Measurements from ENCODE around the gene TMEM131L. TPM values are rescaled to one million over a fixed set of nuclear protein-coding genes. Genes with fewer than 3 reads are reported as not detected.
"Not testable (repeated sequence)": the region's sequence is repeated elsewhere in the genome, so short reads cannot be mapped to it uniquely, and the experiment has no call there.

TMEM131L gene
- total RNA-seq, 1 donor from 2014 or later = 48.2 TPM

DNA sequence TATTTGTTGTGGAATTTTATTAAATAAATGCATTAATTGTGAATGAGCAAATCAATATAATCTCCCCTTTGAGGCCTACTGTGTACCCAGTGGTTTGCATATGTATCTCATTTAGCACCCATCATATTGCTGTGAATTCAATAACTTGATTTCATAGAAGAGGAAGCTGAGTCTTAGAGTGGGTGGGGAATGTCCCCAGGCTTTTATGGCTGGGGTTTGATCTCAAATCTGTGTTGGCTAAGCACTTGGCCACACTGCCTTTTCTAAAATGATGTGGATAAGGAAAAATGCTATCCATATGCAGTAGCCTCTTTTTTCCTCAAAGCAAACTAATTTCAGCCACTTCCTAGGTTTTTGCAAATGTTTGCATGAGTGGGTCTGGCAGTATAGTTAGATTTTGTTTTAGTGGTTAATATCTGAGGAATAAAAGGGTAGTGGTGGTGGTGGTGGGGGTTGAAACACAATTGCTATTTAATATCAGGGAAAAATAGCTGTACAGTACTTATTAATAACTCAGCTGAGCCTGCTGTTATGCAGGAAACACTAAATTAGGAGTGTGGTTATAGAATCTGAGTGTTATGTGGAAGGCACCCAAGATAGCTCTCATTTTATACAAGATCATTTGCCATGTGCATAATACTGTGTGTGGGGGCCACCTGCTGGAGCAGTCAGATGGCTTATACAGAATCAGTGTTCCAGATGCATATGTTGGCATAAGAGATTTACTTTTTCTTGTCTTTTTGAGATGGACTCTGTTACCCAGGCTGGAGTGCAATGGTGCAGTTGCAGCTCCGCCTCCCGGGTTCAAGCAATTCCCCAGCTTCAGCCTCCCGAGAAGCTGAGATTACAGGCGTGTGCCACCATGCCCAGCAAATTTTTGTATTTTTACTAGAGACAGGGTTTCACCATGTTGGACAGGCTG is 108.0 kb downstream of the TMEM131L start:
- peak; percentile 80 for DNase-seq (ENCODE audit: low spot score)

DNA sequence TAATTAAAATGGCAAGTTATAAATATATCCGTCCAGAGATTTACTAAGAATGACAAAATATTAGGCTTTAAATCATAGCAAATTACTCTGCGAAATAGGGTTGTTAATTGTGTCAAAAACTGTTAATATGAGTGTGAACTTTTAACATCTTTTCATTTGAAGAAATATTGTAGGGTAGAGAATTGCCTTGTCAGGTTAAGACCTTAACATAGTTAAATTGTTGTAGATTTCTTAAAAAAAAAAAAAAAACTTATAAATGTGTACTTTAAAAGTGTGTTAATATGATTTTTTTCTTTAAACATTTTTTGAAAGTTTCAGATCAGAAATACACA is 110.2 kb downstream of the TMEM131L start:
- DNase-seq (ENCODE audit: low spot score) = no peak

DNA sequence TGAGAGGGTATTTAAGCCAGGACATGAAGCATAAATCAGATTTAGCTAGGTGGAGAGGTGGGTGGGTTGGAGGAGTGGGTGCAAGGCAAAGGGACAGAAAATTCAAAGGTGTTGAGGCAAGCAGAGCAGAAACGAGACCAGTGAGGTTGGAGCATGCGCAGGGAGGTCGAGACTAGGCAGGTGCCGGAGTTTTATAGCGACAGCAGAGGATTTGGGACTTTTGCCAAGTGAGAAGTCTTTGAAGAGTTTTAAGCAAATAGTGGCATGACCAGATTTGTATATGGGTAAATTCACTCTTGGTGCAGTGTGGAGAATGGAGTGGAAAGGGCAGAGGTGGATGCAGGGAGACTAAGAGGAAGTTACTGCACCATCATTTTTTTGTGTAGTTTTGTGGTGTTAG is 110.9 kb downstream of the TMEM131L start:
- DNase-seq (ENCODE audit: low spot score) = no peak

DNA sequence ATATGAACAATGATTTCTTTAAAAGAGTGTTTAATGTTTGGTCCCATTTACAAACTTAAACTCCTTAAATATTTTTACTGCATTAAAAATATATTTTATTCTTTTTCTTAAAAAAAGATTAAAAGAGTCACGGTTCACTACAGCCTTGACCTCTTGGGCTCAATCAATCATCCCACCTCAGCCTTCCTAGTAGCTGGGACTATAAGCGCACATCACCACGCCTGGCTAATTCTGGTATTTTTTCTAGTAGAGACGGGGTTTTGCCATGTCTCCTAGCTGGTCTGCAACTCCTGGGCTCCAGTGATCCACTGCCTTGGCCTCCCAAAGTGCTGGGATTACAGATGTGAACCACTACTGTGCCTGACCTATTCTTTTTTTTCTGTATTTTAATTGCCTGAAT is 113.2 kb downstream of the TMEM131L start:
- no peak for DNase-seq (ENCODE audit: low spot score)

DNA sequence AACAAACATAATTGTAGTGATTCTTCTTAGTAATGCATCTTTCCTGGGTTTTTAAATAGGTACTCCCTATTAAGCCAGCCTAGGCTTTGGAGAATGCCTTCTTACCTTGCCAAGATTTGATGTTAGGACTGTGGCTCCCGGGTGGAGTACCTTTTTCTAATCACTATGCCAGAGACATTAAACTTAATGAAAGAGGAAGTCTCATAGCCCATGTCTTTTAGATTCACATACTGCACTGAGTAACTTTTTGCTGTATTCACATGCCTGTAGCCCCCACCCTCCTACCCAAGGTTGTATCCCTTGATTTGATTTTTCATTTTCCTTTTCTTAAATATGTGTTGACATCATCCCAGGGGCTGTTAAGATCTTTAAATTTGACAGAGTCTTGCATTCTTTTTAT is 113.7 kb downstream of the TMEM131L start:
- no peak for DNase-seq (ENCODE audit: low spot score)

DNA sequence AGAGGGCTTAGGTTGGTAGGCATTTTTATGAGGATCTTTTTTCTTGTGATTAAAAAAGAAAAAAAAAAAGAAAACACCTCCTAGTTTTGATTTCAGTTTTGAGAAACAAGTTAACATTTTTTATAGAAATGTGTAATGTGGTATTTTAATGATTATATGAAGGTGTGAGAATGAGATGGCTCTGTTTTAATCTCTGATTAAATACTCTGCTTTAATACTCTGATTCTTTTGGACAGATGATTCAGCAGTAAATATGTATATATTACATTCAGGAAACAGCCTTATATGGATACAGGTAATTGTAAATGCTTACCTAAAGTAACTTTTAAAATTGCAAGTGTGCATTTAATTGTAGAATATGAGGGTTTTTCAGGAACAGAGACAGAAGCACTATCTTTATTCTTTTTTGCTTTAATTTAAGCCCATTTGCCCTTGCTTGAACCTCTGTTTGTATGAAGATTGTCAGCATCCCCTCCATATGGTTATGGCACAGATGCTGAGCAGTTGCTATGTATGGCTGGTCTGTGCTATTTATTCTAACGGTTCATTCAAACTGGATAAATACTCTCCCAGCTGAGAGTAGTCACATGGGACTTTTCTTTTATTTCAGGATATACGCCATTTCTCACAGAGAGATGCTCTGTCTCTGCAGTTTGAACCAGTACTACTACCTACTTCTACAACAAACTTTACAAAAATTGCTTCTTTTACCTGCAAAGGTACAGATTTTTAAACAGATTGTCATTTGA is 117.0 kb downstream of the TMEM131L start:
- DNase-seq (ENCODE audit: low spot score) = no peak

DNA sequence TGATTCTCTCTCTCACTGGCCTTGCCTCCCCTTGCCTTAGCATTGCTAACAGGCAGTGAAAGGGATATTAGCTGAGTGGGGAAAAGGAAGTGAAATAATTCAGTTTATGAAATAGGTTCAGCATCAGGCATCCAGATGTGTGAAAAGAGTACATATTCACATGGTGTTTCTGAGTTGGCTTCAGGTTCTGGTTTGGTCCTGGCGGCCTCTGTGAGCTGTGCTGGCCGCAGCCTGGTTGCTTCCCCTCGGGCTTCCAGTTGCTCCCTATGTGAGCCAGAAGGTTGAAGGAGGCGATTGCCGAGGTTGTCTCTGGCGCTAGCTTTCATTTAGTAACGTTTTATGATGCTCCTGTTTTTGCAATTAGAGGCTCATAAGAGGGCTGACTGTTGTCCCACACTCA is 118.9 kb downstream of the TMEM131L start:
- no peak for DNase-seq (ENCODE audit: low spot score)

DNA sequence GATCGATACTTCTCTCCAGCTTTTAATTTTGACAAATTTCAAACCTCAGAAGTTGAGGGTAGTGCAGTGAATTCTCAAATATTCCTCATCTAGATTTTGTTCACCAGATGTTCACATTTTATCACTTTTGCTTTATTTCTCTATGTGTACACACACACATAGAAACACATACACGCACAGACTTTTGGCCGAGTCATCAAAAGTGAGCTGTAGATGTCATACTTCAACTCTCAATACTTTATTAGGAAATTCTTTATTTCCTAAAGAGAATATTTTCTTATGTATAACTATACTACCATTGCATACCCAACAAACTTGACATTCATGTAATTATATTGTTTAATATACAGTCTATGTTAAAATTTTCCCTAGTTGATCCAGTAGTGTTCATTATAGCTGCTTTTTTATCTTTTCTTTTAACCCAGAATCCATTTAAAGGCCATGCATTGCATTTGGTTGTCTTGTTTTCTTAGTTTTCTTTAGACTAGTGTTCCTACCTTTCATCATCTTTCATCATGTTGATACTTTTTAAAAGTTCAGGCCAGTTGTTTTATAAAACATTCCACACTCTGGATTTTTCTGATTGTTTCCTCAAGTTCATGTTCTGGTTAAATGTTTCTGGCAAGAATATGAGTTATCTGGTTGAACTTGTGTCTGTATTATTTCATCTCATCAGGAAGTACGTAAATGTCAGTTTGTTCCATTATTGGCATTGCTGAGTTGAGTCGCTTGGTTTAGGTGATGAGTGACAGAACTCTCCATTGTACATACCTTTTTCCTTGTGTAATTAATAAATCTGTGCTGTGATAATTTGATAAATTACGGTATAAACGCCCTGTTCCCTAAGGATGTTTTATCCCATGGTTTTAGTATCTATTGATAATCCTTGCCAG is 123.8 kb downstream of the TMEM131L start:
- no peak for DNase-seq (ENCODE audit: low spot score)

DNA sequence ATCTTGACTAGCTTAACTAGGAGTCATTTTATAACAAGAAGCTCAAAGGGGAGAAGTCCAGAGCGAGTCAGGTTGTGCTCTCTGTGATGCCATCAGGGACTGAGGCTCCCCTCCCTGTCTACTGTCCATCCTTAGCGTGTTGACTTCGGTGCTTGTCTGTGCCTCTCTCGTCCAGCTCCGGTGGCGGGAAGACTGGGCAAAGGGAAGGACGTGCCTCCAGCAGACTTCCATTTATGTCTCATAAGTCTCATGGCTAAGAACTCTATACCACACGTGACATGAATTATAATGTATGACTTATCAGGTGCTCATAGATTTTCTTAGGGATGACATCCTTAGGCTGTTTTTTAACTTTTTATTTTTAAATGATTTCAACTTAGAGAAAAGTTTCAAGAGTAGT is 125.3 kb downstream of the TMEM131L start:
- no peak for DNase-seq (ENCODE audit: low spot score)

DNA sequence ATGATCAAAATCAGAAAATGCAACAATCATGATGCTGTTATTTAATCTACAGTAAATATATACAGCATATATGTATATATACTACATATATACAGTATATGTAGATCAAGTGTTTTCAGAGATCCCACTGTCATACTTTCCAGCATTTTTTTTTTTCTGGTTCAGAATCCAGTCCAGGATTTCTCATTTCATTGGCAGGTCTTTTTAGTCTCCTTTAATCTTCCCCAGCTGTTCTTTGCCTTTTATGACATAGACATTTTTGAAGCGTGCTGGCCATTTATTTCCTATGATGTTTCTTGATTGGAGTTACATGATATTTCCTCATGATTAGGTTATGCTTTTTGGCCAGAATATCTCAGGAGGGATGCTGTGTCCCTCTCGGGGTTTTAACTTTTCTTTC is 125.9 kb downstream of the TMEM131L start:
- no peak for DNase-seq (ENCODE audit: low spot score)

DNA sequence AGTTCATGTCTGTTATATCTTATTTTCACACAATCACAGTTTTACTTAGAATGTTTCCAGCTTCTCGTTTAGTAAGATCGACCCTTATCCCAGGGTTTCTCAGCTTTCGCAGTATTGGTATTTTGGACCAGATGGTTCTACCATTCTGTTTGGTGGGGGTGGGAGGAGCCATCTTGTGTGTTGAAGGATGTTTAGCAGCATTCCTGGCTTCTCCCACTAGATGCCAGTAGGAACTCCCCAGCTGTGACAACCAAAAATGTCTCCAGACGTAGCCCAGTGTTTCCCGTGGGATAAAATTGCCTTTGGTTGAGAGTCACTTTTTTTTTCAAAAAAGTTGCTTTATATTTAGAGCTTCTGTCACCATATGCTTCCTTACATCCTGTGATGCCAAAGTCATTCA is 127.0 kb downstream of the TMEM131L start:
- DNase-seq (ENCODE audit: low spot score) = no peak

DNA sequence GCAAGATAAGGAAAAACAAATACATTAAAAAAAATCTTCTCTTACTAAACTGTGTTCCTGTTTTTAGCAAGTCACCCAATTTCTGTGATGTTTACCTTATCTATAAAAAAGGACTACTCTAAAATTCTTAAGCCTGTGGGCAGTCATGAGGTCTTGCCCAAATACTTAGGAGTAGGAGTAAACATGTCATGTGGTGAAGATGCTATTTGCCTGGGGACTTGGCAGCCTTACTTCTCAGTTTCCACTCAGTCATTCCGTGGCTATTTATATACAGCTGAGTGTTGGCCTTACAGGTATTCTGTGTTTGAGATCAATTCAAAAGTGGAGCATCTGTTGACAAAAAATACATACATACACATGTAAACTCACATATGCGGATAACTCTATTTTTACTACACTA is 128.1 kb downstream of the TMEM131L start:
- peak; percentile 6 for DNase-seq (ENCODE audit: low spot score)

DNA sequence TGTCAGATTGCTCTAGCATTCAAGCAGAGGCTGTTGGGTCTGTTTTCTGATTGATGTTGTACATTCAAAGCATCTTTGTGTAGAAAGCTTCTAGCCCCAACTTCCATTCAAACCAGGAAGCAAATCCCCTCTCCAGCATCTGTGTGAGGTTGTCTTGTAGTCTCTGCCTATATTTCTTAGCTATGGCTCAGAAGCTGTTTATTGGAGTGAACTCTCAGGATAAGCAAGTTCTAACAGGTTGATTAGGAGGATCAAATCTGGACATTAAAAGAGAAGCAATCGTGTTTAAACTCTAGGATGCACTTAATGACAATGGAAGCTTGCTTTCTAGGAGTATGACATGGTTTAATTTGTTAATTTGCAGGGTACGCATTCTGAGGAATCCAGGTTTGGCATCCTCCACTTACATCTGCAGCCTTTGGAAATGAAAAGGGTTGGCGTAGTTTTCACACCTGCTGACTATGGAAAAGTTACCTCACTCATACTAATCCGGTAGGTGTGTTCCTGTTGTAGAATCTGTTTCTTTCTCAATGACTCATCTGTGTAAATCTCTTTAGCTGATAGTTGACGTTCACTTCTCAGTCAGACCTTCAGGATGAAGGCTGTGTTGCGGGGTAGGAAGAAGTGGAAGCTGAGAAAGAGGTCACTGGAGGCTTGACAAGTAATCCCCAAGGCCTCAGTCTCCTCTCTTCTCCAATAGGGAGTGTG is 129.9 kb downstream of the TMEM131L start:
- DNase-seq (ENCODE audit: low spot score) = no peak

DNA sequence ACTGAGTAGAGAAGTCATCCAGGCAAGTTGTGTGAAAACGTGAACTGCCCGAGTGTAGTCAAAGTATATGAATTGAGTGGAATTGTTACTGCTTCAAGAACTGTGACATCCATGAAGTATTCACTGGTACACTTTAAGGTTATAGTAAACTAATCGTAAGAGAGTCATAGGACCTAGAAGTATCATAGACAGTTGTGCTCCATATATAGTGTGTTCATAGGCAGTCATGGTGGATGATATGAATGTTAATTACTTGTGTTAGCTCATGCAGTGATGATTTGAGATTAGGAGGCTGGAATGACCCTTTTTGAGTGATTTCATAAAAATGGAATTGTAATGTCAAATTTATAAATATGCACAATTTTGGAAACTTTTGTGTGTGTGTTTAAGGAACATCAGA is 136.6 kb downstream of the TMEM131L start:
- no peak for DNase-seq (ENCODE audit: low spot score)

DNA sequence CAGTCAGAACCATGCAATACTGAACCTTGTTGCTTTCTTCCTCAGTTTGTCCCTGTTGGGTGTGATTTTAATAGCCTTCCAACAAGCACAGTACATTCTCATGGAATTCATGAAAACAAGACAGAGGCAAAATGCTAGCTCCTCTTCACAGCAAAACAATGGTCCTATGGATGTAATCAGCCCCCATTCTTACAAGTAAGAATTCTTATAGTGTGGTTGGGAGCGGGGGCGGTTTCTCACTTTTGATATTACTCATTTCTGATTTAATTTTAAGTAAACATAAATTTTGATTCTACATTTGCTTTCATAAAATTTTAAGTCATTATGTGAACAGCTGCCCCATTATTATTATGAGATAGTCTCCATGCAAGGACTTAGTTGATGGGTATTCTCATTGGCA is 137.1 kb downstream of the TMEM131L start:
- no peak for DNase-seq (ENCODE audit: low spot score)

DNA sequence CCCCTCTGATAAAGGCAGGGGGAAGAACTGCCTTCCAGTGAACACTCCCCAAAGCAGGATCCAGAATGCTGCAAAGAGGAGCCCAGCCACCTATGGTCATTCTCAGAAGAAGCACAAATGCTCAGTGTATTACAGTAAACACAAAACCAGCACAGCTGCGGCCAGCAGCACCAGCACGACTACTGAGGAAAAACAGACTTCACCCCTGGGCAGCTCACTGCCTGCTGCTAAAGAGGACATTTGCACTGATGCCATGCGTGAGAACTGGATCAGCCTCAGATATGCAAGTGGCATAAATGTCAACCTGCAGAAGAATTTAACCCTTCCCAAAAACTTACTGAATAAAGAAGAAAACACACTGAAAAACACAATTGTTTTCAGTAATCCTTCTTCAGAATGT is 137.7 kb downstream of the TMEM131L start:
- no peak for DNase-seq (ENCODE audit: low spot score)

DNA sequence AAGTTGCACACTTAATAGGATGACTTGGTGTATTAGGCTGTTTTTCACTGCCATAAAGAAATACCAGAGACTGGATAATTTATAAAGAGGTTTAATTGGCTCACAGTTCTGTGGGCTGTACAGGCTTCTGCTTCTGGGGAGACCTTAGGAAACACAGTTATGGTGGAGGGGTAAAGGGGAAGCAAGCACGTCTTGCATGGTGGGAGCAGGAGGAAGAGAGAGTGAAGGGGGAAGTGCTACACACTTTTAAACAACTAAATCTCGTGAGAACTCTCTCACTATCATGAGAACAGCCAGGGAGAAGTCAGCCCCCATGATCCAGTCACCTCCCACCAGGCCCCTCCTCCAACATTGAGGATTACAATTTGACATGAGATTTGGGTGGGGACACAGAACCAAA is 142.9 kb downstream of the TMEM131L start:
- DNase-seq (ENCODE audit: low spot score) = not testable (repeated sequence)

DNA sequence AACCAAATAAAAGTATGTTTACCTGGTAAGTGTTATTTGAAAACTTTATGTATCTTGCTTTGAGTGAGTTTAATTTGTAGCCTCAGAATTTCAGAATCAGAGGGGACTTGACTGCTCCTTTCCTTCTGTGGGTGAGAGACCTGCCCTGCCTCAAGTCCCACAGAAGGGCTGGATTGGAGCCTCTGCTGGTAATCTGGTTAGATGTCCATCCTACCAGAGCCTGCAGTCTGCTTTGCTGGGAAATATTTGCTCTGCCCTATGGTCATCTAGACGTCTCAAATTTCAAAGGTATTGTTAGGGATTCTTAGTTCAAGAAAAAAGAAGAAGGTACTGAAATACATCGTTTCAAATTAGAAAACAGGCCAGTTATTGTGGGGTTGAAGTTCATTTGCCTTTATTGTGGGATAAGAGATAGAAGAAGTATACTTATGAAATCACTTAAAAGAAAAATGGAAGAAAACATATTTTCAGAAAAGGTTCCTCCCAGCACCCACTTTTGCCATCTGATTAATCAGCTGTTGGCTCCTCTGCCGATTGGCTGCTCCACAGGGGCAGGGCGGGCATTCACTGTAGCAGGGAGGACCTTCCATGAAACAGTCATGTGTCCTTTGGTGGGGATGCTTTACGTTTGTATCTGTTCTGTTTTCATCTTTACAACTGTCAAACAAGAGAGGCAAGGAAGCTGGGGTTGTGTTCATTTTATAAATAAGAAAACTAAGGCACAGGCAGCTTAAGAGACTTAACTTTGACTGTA is 144.6 kb downstream of the TMEM131L start:
- DNase-seq (ENCODE audit: low spot score) = no peak

DNA sequence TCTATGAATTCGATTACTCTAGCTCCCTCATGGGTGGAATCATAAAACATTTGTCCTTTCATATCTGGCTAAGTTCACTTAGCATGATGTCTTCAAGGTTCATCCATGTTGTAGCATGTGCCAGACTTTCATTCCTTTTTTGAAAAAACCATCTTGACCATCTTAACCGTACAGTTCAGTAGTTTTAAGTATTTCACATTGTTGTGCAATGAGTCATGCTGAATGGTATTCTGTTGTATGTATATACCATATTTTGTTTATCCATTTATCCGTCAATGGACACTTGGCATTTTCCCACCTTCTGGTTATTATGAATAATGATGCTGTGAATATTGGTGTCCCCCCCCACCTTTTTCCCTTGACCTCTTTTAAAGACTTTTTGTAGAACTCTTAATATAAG is 145.5 kb downstream of the TMEM131L start:
- no peak for DNase-seq (ENCODE audit: low spot score)

DNA sequence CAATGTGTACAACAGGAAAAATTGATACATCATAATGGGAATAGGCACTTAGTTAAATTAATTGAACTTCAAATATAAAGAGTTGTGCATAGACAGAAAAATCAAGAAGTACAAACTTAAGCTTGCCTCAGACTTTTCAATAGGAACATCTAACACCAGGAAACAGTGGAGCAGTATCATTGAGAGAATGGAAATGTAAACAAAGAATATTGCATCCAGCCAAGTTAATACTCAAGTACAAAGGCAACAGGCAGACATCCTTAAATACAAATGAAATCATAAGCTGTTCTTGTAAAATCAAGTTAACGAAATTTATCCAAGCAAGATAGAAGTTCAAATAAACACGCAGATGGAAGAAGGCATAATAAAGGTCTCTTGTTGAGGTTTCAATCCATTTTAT is 146.7 kb downstream of the TMEM131L start:
- no peak for DNase-seq (ENCODE audit: low spot score)
